Measurements from ENCODE around the gene RNF180.

Gene RNF180

GRCh38 chr5:64149857-64150521 lies 15.7 kb upstream of the RNF180 start:
- no peak for TF ChIP-seq EZH2 (IDR thresholded peaks at IDR 0.05; ENCODE audit: borderline replicate concordance, low read length)
- no peak for TF ChIP-seq CTCF (IDR thresholded peaks at IDR 0.05; ENCODE audit: low read length)
- H3K9me2 ChIP-seq (ENCODE audit: low read depth, low read length): no peaks in the 10 kb centered on the region
- no peaks in the 10 kb centered on the region for H3K9me3 ChIP-seq (ENCODE audit: low read length)
- no peaks in the 10 kb centered on the region for H4K20me1 ChIP-seq (ENCODE audit: insufficient read depth, low read length)
- H3K9ac ChIP-seq (ENCODE audit: low read length): no peak overlapping the region
- no peaks in the 10 kb centered on the region for H3F3A ChIP-seq (ENCODE audit: insufficient read depth, low read length)
- no peak overlapping the region for H3K27ac ChIP-seq (ENCODE audit: low read depth, low read length, poor library complexity, severe bottlenecking)
- H3K36me3 ChIP-seq (ENCODE audit: insufficient read depth, low read length): no peaks in the 10 kb centered on the region
- H3K4me2 ChIP-seq (ENCODE audit: low read length): no peak overlapping the region
- no peak overlapping the region for H3K4me3 ChIP-seq (ENCODE audit: low read depth, low read length, poor library complexity, severe bottlenecking)
- H2AFZ ChIP-seq (ENCODE audit: low read length): no peak overlapping the region
- H3K27me3 ChIP-seq (ENCODE audit: insufficient read depth, low read length): no peaks in the 10 kb centered on the region
- H3K79me2 ChIP-seq (ENCODE audit: insufficient read depth, low read length): no peaks in the 10 kb centered on the region
- H3K4me1 ChIP-seq (ENCODE audit: insufficient read depth, low read length, severe bottlenecking): no peaks in the 10 kb centered on the region

- H3F3A ChIP-seq (ENCODE audit: insufficient read depth, low read length): no peaks in the 10 kb centered on the region
- no peak overlapping the region for H3K4me2 ChIP-seq (ENCODE audit: low read length)
- H3K9me2 ChIP-seq (ENCODE audit: low read depth, low read length): no peaks in the 10 kb centered on the region
- no peak for TF ChIP-seq CTCF (IDR thresholded peaks at IDR 0.05; ENCODE audit: low read length)
- no peak for TF ChIP-seq EZH2 (IDR thresholded peaks at IDR 0.05; ENCODE audit: borderline replicate concordance, low read length)
- no peaks in the 10 kb centered on the region for H3K27me3 ChIP-seq (ENCODE audit: insufficient read depth, low read length)
- peaks cover under 1% of the 10 kb centered on the region for H3K4me1 ChIP-seq (ENCODE audit: insufficient read depth, low read length, severe bottlenecking)
- H2AFZ ChIP-seq (ENCODE audit: low read length): no peak overlapping the region
- H3K9me3 ChIP-seq (ENCODE audit: low read length): no peaks in the 10 kb centered on the region
- no peak overlapping the region for H3K4me3 ChIP-seq (ENCODE audit: low read depth, low read length, poor library complexity, severe bottlenecking)
- H3K36me3 ChIP-seq (ENCODE audit: insufficient read depth, low read length): no peaks in the 10 kb centered on the region
- no peaks in the 10 kb centered on the region for H4K20me1 ChIP-seq (ENCODE audit: insufficient read depth, low read length)
- H3K9ac ChIP-seq (ENCODE audit: low read length): no peak overlapping the region
- H3K79me2 ChIP-seq (ENCODE audit: insufficient read depth, low read length): no peaks in the 10 kb centered on the region
- no peak overlapping the region for H3K27ac ChIP-seq (ENCODE audit: low read depth, low read length, poor library complexity, severe bottlenecking)
Measured at GRCh38 chr5:64156261-64156660, 9.4 kb upstream of the RNF180 start.

GRCh38 chr5:64158827-64159226 lies 6.8 kb upstream of the RNF180 start:
- Histone ChIP-seq H3K79me2 (ENCODE audit: insufficient read depth, low read length) (no peaks in the 10 kb centered on the region), H2AFZ (ENCODE audit: low read length) (no peak overlapping the region), H3K4me3 (ENCODE audit: low read depth, low read length, poor library complexity, severe bottlenecking) (no peak overlapping the region), H4K20me1 (ENCODE audit: insufficient read depth, low read length) (no peaks in the 10 kb centered on the region), H3K27me3 (ENCODE audit: insufficient read depth, low read length) (no peaks in the 10 kb centered on the region), H3K27ac (ENCODE audit: low read depth, low read length, poor library complexity, severe bottlenecking) (no peak overlapping the region), H3K9me3 (ENCODE audit: low read length) (no peaks in the 10 kb centered on the region), H3K4me2 (ENCODE audit: low read length) (no peak overlapping the region), H3K9ac (ENCODE audit: low read length) (no peak overlapping the region), H3F3A (ENCODE audit: insufficient read depth, low read length) (no peaks in the 10 kb centered on the region), H3K9me2 (ENCODE audit: low read depth, low read length) (no peaks in the 10 kb centered on the region), H3K36me3 (ENCODE audit: insufficient read depth, low read length) (no peaks in the 10 kb centered on the region), H3K4me1 (ENCODE audit: insufficient read depth, low read length, severe bottlenecking) (peaks cover 6% of the 10 kb centered on the region)
- TF ChIP-seq CTCF (IDR thresholded peaks at IDR 0.05; ENCODE audit: low read length): no peak
- no peak for TF ChIP-seq EZH2 (IDR thresholded peaks at IDR 0.05; ENCODE audit: borderline replicate concordance, low read length)
